Keratinocyte (primary cell): ENCODE measurements around the gene TERB1. TPM values are rescaled to one million over a fixed set of nuclear protein-coding genes. Genes with fewer than 3 reads are reported as not detected.
"Not testable (repeated sequence)": the region's sequence is repeated elsewhere in the genome, so short reads cannot be mapped to it uniquely, and the experiment has no call there.

Source experiments
- DNase-seq: peaks from one replicate; pipeline ENCODE4 v3.0.0-alpha.2; 2011; ENCODE audit warnings: low read depth, missing footprints, low spot score
- FAIRE-seq: peaks from 2 replicates; lab custom pipeline; 2011; peaks lifted over from hg19 to GRCh38; lab: Jason Lieb, UNC
- H2AFZ ChIP-seq: 2 replicates; pipeline ENCODE4 v1.6.0; 2012; ENCODE audit warnings: low read length, control low read depth, inconsistent platforms; ENCODE audit not compliant: control insufficient read depth
- H3K27ac ChIP-seq: 2 replicates; pipeline ENCODE4 v1.5.1; 2011; ENCODE audit warnings: low read length; ENCODE audit not compliant: control insufficient read depth, insufficient read depth
- H3K27me3 ChIP-seq: 3 replicates; pipeline ENCODE4 v1.6.0; 2011; ENCODE audit warnings: low read length; ENCODE audit not compliant: control insufficient read depth, insufficient read depth; ENCODE audit errors: extremely low read depth
- H3K36me3 ChIP-seq, 2 experiments: 2 replicates in 1 of 2; 3 replicates in 1 of 2; pipeline ENCODE4 v1.5.1; 2011; ENCODE audit warnings: low read length in 2 of 2, mild to moderate bottlenecking in 1 of 2; ENCODE audit not compliant: control insufficient read depth in 2 of 2, insufficient read depth in 2 of 2; ENCODE audit errors: extremely low read depth in 1 of 2
- H3K4me1 ChIP-seq: 3 replicates; pipeline ENCODE4 v1.5.1; 2011; ENCODE audit warnings: low read length; ENCODE audit not compliant: control insufficient read depth, insufficient read depth; ENCODE audit errors: extremely low read depth
- H3K4me2 ChIP-seq: 3 replicates; pipeline ENCODE4 v1.6.0; 2011; ENCODE audit warnings: low read depth, low read length; ENCODE audit not compliant: control insufficient read depth, insufficient read depth; ENCODE audit errors: extremely low read depth
- H3K4me3 ChIP-seq, 3 experiments: fragments of 200-600 bp in 1 of 3; sonication (generic) in 1 of 3; 2 replicates in 2 of 3; 3 replicates in 1 of 3; pipeline ENCODE4 v1.5.1; 2011 to 2016; ENCODE audit warnings: low read length in 3 of 3, mild to moderate bottlenecking in 3 of 3, control low read depth in 2 of 3, inconsistent platforms in 1 of 3, low read depth in 1 of 3, mixed read lengths in 1 of 3, mixed run types in 1 of 3, moderate library complexity in 1 of 3; ENCODE audit not compliant: control insufficient read depth in 2 of 3, insufficient read depth in 2 of 3; ENCODE audit errors: extremely low read depth in 1 of 3
- H3K79me2 ChIP-seq: 2 replicates; pipeline ENCODE4 v1.6.0; 2012; ENCODE audit warnings: low read length; ENCODE audit not compliant: control insufficient read depth, insufficient read depth
- H3K9ac ChIP-seq: 3 replicates; pipeline ENCODE4 v1.6.0; 2011; ENCODE audit warnings: low read length; ENCODE audit not compliant: control insufficient read depth, insufficient read depth; ENCODE audit errors: extremely low read depth
- H3K9me1 ChIP-seq: 3 replicates; pipeline ENCODE4 v1.6.0; 2011; ENCODE audit warnings: low read length; ENCODE audit not compliant: control insufficient read depth, insufficient read depth; ENCODE audit errors: extremely low read depth
- H3K9me3 ChIP-seq: 2 replicates; pipeline ENCODE4 v1.5.1; 2012; ENCODE audit warnings: low read depth, low read length; ENCODE audit not compliant: control insufficient read depth
- H4K20me1 ChIP-seq: 3 replicates; pipeline ENCODE4 v1.6.0; 2011; ENCODE audit warnings: low read length; ENCODE audit not compliant: control insufficient read depth, insufficient read depth; ENCODE audit errors: extremely low read depth
- EZH2 ChIP-seq: IDR thresholded peaks from one replicate; pipeline ENCODE4 v1.6.1; 2012; ENCODE audit warnings: inconsistent platforms, mild to moderate bottlenecking, low read length, moderate library complexity
- dilution Hi-C: fragments of 300-500 bp; cut with MboI; formaldehyde crosslinking; loops from one replicate; pipeline ENCODE4 v1.7.0; 2020; ENCODE audit warnings: low sequenced_read_pairs; ENCODE audit not compliant: extremely low pct_ligation_motif_present
- polyA plus RNA-seq, 5 experiments: library from polyadenylated mRNA; depleted of rRNA in 3 of 5; stranded (reverse) in 3 of 5; stranded (forward) in 1 of 5; unstranded in 1 of 5; fragments of >200 nt; gene quantifications; 1 replicate in 1 of 5; 2 replicates in 3 of 5; 3 replicates in 1 of 5; pipeline versions ENCODE4 v1.2.1 to v1.2.3, GENCODE V29; 2011 to 2012; ENCODE audit warnings: missing spikeins in 2 of 5, low read depth in 1 of 5, low replicate concordance in 1 of 5
- TF ChIP-seq, protein P1 (sequence below), 3 experiments: IDR thresholded peaks in 1 of 3; conservative IDR thresholded peaks in 1 of 3; optimal IDR thresholded peaks in 1 of 3; 2 replicates in 2 of 3; 3 replicates in 1 of 3; pipeline versions ENCODE3 to v1.5.1; 2011; ENCODE audit warnings: low read length in 3 of 3, mild to moderate bottlenecking in 3 of 3, moderate library complexity in 2 of 3, control low read depth in 1 of 3, inconsistent platforms in 1 of 3; ENCODE audit not compliant: insufficient read depth in 2 of 3; ENCODE audit errors: extremely low read depth in 1 of 3

Gene TERB1
- polyA plus RNA-seq, 1 donor (not counting 4 experiments of a cell fraction or from before 2014, with no cell fraction given) = 0.22 TPM

DNA sequence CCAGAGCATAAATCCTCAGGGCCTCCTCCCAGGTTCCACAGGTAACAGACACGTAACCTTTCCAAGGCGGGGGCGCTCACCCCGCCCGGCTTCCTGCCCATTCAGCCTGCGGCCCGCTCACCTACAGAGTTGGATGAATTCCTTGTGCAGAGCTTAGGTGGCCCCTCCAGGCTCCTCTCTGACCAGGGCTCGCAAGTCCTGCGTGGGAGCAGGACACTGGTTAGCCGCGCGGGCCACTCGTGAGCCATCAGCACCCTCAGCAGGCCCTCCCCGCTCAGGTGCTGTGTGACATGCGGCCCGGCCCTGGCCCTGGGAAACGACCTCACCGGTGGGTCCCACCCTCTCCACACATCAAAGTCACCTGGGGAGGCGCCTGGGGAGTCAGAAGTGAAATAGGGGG, 528 bp downstream of the TERB1 start:
- Histone ChIP-seq H3K36me3 (peaks cover 6 to 14% of the 10 kb centered on the region in 2 experiments), H2AFZ (no peak overlapping the region), H3K9me3 (no peaks in the 10 kb centered on the region), H3K4me3 (no peak overlapping the region), H3K79me2 (no peaks in the 10 kb centered on the region), H4K20me1 (no peaks in the 10 kb centered on the region), H3K27ac (no peak overlapping the region), H3K27me3 (no peaks in the 10 kb centered on the region), H3K4me2 (no peak overlapping the region), H3K4me1 (no peaks in the 10 kb centered on the region), H3K9ac (no peak overlapping the region), H3K9me1 (no peaks in the 10 kb centered on the region)
- dilution Hi-C loops = no loop called here
- no peak for DNase-seq
- no peak for FAIRE-seq
- TF ChIP-seq, protein P1, sequence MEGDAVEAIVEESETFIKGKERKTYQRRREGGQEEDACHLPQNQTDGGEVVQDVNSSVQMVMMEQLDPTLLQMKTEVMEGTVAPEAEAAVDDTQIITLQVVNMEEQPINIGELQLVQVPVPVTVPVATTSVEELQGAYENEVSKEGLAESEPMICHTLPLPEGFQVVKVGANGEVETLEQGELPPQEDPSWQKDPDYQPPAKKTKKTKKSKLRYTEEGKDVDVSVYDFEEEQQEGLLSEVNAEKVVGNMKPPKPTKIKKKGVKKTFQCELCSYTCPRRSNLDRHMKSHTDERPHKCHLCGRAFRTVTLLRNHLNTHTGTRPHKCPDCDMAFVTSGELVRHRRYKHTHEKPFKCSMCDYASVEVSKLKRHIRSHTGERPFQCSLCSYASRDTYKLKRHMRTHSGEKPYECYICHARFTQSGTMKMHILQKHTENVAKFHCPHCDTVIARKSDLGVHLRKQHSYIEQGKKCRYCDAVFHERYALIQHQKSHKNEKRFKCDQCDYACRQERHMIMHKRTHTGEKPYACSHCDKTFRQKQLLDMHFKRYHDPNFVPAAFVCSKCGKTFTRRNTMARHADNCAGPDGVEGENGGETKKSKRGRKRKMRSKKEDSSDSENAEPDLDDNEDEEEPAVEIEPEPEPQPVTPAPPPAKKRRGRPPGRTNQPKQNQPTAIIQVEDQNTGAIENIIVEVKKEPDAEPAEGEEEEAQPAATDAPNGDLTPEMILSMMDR (optimal IDR thresholded peaks at IDR 0.05 in 1 of 3, IDR thresholded peaks at IDR 0.05 in 1 of 3, conservative IDR thresholded peaks at IDR 0.05 in 1 of 3; ENCODE audit: extremely low read depth in 1 of 3, insufficient read depth in 2 of 3, low read length in 3 of 3) = no peak

GRCh38 chr16:66798161-66798560, 3.2 kb downstream of the TERB1 start:
- no peak overlapping the region for H3K4me2 ChIP-seq
- H3K36me3 ChIP-seq = peaks cover 0 to 8% of the 10 kb centered on the region in 2 experiments
- no peak overlapping the region for H3K4me3 ChIP-seq
- FAIRE-seq (no peak), DNase-seq (no peak)
- no peaks in the 10 kb centered on the region for H3K79me2 ChIP-seq
- no peaks in the 10 kb centered on the region for H4K20me1 ChIP-seq
- no peak overlapping the region for H3K27ac ChIP-seq
- no peak overlapping the region for H2AFZ ChIP-seq
- no peaks in the 10 kb centered on the region for H3K27me3 ChIP-seq
- no peaks in the 10 kb centered on the region for H3K4me1 ChIP-seq
- no peak overlapping the region for H3K9ac ChIP-seq
- no peaks in the 10 kb centered on the region for H3K9me3 ChIP-seq
- H3K9me1 ChIP-seq = no peaks in the 10 kb centered on the region
- TF ChIP-seq, protein P1 (optimal IDR thresholded peaks at IDR 0.05 in 1 of 3, IDR thresholded peaks at IDR 0.05 in 1 of 3, conservative IDR thresholded peaks at IDR 0.05 in 1 of 3; ENCODE audit: extremely low read depth in 1 of 3, insufficient read depth in 2 of 3, low read length in 3 of 3) = no peak
- TF ChIP-seq EZH2 = no peak
- dilution Hi-C loops = no loop called here

DNA sequence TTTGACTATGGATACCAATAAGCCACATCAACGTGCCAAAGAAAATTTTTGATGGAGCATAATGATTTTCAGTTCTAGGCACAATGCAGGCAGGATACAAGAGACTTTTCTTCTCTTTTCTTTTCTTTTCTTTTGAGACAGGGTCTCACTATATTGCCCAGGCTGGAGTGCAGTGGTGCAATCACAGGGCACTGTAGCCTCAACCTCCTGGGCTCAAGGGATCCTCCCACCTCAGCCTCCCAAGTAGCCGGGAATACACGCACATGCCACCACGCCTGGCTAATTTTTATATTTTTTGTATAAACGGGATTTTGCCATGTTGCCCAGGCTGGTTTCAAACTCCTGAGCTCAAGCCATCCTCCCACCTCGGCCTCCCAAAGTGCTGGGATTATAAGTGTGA, 7.4 kb downstream of the TERB1 start:
- H3K36me3 ChIP-seq, H4K20me1 ChIP-seq, H3K4me1 ChIP-seq, DNase-seq, H3K9me1 ChIP-seq, H3K9ac ChIP-seq, H3K9me3 ChIP-seq, H3K79me2 ChIP-seq, dilution Hi-C loops, H2AFZ ChIP-seq, H3K4me2 ChIP-seq, H3K27ac ChIP-seq, H3K4me3 ChIP-seq, FAIRE-seq, H3K27me3 ChIP-seq: not testable (repeated sequence)
